Fibroblast of upper back skin (primary cell): ENCODE results near the gene NKAIN4.

Experiments
- DNase-seq: peaks from one replicate; pipeline ENCODE4 v3.0.0-alpha.2; 2013

Gene NKAIN4

DNA sequence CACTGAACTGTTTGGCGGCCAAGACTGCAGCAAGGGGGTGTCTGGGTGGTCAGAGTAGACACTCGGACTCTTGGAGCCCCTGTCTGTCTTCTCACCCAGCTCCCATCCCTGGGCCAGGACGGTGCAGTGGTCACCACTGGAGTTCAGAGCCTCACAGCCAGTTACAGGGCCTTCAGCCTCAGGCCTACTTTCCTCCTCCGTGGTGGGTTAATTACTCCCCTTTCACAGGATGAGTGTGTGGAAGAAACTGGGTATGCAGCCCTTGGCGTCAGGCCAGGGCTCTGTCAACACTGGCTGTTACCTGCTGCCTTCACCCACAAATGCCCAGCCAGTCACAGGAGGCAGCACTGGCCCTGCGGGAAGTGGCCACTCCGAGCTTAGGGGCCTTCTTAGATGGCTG is 36.6 kb downstream of the NKAIN4 start:
- DNase-seq: no peak

DNA sequence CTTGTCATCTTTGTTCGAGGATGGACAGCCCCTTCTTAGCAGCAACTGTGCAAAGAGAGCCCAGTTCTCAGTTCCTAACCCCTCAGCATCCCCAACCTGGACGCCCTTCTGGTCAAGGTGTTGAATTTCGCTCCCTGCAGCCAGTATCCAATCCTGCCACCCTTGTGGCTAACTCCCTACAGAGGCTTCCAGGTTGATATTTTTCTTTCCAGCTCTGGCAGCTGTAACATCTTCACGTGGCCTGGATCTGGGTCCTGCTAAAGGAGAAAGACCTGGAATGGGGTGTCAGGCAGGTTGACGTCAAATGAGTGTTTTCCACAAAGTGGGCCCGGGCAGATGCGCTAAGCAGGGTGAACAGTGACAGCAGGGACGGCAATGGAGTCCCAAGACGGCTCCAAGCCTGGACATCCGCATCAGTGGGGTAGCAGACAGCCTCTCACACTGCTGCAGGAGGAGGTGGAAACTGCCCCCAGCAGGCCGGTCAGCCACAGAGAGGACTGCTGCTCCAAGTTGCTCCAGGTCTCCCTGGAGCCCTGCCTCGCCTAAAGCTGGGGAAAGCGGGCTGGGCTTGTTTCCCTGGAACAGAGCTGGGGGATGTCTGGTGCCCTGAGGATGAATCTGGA is 37.3 kb downstream of the NKAIN4 start:
- DNase-seq: no peak

DNA sequence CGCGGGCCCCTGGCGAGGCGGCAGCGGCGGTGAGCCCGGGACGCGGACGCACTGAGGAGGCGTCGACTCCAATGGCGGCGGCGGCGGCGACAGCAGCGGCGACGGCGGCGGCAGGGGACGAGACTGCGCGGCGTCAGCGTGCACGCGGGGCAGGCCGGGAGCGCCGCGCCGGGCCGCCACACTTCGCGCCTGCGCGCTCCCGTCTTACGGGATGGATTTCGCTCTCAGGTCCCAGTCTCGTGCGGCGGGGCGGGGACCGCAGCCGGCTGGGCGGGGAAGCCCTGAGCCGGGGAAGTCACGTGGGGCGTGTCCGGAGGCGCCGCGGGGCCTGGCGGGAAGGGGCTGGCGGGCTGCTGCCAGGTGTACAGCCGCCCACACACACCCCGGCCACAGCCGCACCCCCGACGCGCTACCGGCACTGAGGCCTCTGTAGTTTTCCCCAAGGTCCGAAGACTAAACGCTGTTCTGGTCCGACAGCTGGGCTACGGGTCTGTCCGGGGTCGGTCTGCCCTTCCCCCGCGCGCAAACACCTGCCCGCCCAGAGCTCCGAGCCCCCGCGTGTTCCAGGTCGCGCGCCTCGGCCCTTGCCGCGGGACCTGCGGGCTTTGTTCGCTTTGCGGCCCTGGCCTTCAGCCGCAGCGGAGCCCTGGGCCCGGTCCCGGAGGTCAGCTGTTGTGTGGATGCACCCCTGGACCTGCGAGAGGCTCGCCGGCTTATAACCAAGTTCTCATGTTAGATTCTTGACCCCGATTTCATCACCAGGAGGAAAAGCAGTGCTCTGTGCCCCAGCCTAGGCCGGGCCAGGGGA is 38.0 kb downstream of the NKAIN4 start, which contains the start of gene YTHDF1:
Gene YTHDF1 (minus strand): TSS at position 91 of the 808 bp plus-strand sequence. CDS start 239 bp downstream, outside the sequence.
- DNase-seq: peak; percentile 92

DNA sequence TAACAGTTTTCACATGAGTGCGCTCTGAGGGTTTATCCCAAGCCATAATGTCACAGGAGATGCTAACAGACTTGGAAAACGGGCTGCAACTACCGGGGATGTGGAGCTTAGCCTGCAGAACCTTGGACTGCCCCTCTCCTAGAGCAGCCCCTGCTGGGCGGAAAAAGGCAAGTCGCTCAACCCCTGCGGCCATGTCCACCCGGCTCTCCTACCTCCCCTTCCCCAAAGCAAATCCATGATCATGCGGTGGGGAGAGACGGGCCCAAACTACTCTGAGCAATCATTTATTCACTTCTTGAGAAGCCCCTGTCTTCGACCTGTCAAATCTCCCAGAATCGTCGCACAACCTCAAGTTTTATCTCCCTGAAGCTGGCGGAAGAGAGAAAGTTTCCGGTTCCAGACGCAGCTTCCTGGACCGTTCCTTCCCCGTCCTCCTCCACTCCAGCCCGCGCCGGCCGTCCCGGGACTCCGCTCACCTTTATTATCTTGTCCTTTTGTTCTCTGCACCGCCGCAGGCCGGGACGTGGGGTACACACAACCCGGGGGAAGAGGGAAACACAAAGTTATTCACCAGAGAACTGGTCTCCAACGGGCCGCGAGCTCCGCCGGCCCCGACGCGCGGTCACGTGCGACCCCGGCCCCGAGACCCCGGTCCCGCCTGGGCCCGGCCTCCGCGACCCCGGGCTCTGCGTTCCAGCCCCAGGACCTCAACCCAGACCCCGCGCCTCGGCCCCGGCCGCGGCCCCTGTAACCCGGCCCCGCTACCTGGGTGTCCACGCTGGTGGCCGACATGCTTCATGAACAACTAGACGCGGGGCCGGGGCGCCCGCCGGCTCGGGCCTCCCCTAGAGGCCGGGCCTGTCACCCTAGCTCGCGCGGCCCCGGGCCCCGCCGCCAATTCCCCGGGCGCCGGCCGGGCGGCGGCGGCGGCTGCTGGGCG is 38.9 kb downstream of the NKAIN4 start:
- peak; percentile 30 for DNase-seq

DNA sequence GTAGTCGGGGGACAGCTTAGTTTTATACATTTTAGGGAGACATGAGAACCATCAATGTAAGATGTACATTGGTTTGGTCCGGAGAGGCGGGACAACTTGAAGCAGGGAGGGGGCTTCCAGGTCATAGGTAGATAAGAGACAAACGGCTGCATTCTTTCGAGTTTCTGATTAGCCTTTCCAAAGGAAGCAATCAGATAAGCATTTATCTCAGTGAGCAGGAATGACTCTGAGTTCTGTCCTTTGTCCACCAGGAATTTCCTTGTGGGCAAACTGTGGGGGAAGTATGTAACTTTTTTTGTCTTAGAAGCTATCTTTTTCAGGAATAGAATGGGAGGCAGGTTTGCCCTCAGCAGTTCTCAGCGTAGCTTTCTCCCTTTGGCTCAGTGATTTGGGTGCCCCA is 39.7 kb downstream of the NKAIN4 start:
- no peak for DNase-seq

GRCh38 chr20:63212792-63213191 is 41.5 kb downstream of the NKAIN4 start:
- DNase-seq: no peak

GRCh38 chr20:63212393-63212730 is 41.9 kb downstream of the NKAIN4 start:
- DNase-seq: no peak

- DNase-seq: no peak
Measured at GRCh38 chr20:63210011-63210605, 44.2 kb downstream of the NKAIN4 start.

DNA sequence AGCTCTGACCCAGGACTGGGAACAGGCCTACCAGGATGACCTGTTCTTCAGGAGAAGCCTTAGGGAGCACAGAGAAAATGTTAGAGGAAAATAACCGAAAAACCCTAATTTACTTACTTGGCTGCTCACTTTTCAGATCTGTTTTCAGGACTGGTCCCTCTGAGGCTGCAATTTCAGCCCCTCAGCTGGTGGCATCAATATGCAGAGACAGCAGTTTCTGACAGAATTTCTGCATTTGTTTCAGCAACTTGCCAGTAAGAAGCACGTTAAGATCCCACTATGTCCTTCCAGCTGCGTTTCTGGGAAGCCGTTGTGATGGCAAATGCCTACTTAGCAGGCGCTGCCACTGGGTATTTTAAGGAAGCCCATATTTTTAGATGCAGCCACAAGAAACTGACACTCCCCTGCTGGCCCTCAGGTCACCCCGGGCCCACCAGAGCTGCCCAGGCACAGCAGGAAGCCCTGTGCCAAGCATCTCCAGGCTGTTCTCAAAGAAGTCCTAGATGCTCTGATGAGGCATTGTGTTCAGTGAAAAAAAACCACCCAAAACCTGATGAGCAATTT is 45.8 kb downstream of the NKAIN4 start:
- no peak for DNase-seq

GRCh38 chr20:63206878-63207277 is 47.4 kb downstream of the NKAIN4 start:
- DNase-seq: no peak

- DNase-seq: no peak
Measured at GRCh38 chr20:63205896-63206295, 48.4 kb downstream of the NKAIN4 start.

DNA sequence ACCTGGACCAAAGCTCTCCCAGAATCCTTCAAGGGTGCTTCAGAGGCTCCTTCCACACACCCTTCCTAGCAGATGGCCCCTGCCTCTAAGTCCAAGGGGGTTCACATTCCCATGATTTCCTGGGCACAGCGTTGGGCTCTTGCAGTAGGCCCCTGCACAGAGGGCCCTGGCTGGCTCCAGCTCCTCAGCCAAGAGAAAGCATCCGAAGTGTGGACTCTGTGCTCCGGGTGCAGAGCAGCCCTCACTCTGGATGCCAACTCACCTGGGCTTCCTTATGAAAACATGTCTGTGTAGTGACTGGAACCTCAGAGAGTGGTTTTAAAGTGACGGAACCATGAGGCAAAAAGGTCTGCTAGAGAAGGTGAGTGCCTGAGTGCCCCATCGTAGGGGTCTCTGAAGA is 49.9 kb downstream of the NKAIN4 start:
- no peak for DNase-seq

GRCh38 chr20:63202811-63203526 is 51.3 kb downstream of the NKAIN4 start:
- no peak for DNase-seq

DNA sequence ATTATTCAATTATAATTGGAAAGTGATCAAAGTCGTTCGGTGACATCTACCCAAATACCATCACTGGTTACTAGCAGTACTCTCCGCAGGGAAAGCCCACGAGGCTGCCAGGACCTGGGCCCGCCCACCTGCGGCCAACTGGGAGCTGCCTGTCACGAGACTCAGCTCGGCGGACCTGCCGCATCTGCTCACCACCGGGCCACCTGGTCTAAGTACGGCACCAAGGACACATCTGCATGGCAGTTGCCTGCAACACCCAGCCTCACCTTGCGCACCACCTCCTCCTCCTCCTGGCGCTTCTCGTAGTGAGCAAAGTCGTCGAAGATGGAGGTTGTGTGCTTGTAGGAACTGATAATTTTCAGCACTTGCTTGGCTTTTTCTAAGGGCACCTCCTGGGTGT is 52.2 kb downstream of the NKAIN4 start:
- DNase-seq: no peak

DNA sequence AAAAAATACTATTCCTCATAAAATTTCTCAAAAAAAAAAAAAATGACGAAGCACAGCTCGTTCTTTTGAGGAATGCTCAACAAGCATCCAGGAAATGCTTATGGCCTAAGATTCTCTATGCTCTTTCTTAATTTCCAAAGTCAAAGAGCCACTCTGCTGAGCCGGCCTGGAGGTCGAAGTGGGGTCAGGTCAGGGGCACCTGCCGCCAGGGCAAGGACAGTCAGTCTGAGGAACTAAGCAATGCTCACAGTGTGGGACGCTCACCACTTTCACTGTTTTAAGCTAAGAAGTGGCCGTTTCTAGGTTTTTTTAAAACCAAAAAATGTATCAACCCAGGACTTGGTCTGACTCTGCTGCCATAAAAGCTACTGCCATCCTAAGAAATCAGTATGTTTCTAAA is 55.7 kb downstream of the NKAIN4 start:
- DNase-seq: no peak

DNA sequence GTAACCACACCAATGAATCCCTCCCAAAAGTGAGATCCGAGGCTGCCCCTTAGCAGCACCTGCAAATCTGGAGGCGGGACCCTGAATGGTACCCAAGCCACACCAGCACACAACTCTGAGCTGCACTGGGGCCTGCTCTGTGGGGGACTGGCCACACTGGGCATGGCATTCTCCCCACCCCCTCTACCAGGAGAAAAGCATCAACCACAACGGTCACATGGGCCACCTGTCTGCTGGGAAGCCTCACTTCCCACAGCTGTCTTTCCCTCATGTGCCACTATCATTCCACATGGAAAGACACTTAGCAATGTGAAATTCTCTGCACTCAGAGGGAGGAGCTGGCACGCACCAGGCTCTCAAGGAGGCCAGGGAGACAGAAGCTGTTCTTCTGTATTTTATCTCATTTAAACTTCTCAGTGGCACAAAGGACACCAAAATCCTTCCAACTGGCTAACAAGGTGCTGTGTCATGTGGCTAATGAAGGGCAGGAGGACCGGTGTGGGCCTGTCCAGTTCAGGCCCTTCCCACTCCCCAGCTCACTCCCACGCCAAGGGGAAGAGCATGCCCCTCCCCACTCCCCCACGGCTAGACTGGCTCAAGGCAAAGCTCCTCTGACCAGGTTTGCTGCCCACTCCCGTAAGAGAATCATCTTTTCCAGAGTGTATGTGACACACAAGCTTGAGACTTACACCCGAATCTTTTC is 57.3 kb downstream of the NKAIN4 start:
- no peak for DNase-seq

DNA sequence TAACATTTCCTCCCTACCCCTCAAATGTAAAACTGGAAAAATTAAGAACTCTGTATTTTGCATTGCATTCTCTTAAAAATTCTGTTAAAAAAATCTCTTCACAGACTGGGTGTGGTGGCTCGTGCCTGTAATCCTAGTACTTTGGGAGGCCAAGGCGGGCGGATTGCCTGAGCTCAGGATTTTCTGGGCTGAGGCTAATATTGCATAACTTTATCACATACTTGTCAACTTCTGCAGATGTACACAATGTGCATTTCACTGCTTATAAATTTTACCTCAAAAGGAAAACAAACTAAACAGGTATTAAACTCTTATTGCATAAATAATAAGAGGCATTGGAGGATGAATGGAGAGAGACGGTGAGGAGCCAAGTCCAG is 59.5 kb downstream of the NKAIN4 start:
- DNase-seq: no peak

- no peak for DNase-seq
Measured at GRCh38 chr20:63194007-63194796, 60.1 kb downstream of the NKAIN4 start.

DNA sequence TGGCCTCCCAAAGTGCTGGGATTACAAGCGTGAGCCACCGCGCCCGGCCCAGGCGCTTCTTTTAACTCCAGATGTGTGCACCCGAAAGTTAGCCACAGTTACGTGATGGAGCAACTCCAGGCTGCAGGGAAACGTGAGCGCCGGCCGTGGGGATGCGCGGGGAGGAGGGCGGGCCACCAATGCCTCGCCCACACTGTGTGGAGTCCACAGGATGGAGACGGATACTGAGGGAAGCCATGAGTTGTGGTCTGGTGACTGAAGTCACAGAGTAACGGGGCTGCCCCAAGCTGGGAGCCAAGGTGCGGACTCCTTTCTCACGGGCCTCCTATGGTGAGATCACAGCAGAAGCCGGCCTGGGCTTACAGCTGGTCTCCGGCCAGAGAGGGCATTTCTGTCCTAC is 61.5 kb downstream of the NKAIN4 start:
- no peak for DNase-seq

- no peak for DNase-seq
Measured at GRCh38 chr20:63191400-63191799, 62.9 kb downstream of the NKAIN4 start.

DNA sequence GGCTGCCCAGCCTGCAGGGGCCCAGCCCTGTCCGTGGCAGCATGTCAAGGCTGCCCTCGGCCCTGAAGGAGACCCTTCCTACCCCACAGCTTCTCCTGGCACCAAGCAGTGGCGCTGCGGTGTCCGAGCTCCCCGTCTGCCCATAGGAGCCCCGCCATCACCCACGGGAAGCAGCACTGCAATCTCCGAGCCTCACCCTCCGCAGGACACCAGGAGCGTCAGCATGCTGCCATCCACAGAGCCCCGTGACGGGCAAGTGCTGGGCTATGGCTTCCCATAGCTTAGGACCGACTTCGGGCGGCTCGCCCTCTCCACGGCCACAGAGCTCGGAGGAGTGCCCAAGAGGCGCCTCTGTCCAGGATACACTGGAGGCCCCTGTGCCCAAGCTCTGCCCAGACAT is 63.4 kb downstream of the NKAIN4 start:
- DNase-seq: no peak
